Osteoblast (primary cell): ENCODE data around the gene SUGP2. TPM values are rescaled to one million over a fixed set of nuclear protein-coding genes. Genes with fewer than 3 reads are reported as not detected.

Experiments used
- DNase-seq: peaks from one replicate; pipeline ENCODE4 v3.0.0; 2011; ENCODE audit warnings: low spot score, mixed read lengths; ENCODE audit not compliant: insufficient read length; ENCODE audit errors: missing footprints
- H2AFZ ChIP-seq: 2 replicates; pipeline ENCODE4 v1.6.0; 2011; ENCODE audit warnings: mild to moderate bottlenecking, low read length
- H3K27ac ChIP-seq: 2 replicates; pipeline ENCODE4 v1.5.1; 2011; ENCODE audit warnings: mild to moderate bottlenecking, low read depth, low read length, moderate library complexity
- H3K27me3 ChIP-seq: 2 replicates; pipeline ENCODE4 v1.6.0; 2012; ENCODE audit warnings: mild to moderate bottlenecking, control low read depth, inconsistent platforms, low read length, moderate library complexity; ENCODE audit not compliant: insufficient read depth
- H3K36me3 ChIP-seq: 2 replicates; pipeline ENCODE4 v1.5.1; 2011; ENCODE audit warnings: mild to moderate bottlenecking, low read length, control low read depth, moderate library complexity; ENCODE audit not compliant: insufficient read depth
- H3K4me1 ChIP-seq: 2 replicates; pipeline ENCODE4 v1.5.1; 2011; ENCODE audit warnings: mild to moderate bottlenecking, low read length, control low read depth, moderate library complexity; ENCODE audit not compliant: insufficient read depth
- H3K4me2 ChIP-seq: 2 replicates; pipeline ENCODE4 v1.6.0; 2011; ENCODE audit warnings: mild to moderate bottlenecking, low read length; ENCODE audit not compliant: insufficient read depth
- H3K4me3 ChIP-seq: fragments of 200-600 bp; sonication (generic); 3 replicates; pipeline ENCODE4 v1.5.1; 2012; ENCODE audit warnings: mild to moderate bottlenecking, low read length, inconsistent platforms; ENCODE audit not compliant: insufficient read depth
- H3K79me2 ChIP-seq: 2 replicates; pipeline ENCODE4 v1.6.0; 2012; ENCODE audit warnings: mild to moderate bottlenecking, low read length, control low read depth, inconsistent platforms; ENCODE audit not compliant: insufficient read depth
- H3K9me3 ChIP-seq: 2 replicates; pipeline ENCODE4 v1.5.1; 2011; ENCODE audit warnings: low read depth, low read length, control low read depth
- H4K20me1 ChIP-seq: 2 replicates; pipeline ENCODE4 v1.6.0; 2012; ENCODE audit warnings: mild to moderate bottlenecking, low read length, control low read depth; ENCODE audit not compliant: insufficient read depth
- total RNA-seq: library from RNA; depleted of rRNA; stranded (reverse); fragments of >200 nt; gene quantifications from 2 replicates; pipeline ENCODE4 v1.2.3, GENCODE V29; 2012
- TF ChIP-seq, protein P1 (sequence below): IDR thresholded peaks from 2 replicates; pipeline ENCODE4 v1.5.1; 2011; ENCODE audit warnings: mild to moderate bottlenecking, low read depth, low read length, moderate library complexity; ENCODE audit errors: extremely low read depth

SUGP2 gene
- total RNA-seq, 1 donor = 33.7 TPM

GRCh38 chr19:18989316-18989715 lies 44.0 kb downstream of the SUGP2 start:
- no peaks in the 10 kb centered on the region for H3K4me1 ChIP-seq
- no peaks in the 10 kb centered on the region for H4K20me1 ChIP-seq
- no peak overlapping the region for H3K4me2 ChIP-seq
- peak; percentile 61 for DNase-seq
- H3K36me3 ChIP-seq = peaks cover 27% of the 10 kb centered on the region
- H2AFZ ChIP-seq = no peak overlapping the region
- TF ChIP-seq, protein P1, sequence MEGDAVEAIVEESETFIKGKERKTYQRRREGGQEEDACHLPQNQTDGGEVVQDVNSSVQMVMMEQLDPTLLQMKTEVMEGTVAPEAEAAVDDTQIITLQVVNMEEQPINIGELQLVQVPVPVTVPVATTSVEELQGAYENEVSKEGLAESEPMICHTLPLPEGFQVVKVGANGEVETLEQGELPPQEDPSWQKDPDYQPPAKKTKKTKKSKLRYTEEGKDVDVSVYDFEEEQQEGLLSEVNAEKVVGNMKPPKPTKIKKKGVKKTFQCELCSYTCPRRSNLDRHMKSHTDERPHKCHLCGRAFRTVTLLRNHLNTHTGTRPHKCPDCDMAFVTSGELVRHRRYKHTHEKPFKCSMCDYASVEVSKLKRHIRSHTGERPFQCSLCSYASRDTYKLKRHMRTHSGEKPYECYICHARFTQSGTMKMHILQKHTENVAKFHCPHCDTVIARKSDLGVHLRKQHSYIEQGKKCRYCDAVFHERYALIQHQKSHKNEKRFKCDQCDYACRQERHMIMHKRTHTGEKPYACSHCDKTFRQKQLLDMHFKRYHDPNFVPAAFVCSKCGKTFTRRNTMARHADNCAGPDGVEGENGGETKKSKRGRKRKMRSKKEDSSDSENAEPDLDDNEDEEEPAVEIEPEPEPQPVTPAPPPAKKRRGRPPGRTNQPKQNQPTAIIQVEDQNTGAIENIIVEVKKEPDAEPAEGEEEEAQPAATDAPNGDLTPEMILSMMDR = no peak
- no peak overlapping the region for H3K4me3 ChIP-seq
- no peaks in the 10 kb centered on the region for H3K9me3 ChIP-seq
- H3K27ac ChIP-seq = no peak overlapping the region
- peaks cover 1% of the 10 kb centered on the region for H3K27me3 ChIP-seq
- no peaks in the 10 kb centered on the region for H3K79me2 ChIP-seq

DNA sequence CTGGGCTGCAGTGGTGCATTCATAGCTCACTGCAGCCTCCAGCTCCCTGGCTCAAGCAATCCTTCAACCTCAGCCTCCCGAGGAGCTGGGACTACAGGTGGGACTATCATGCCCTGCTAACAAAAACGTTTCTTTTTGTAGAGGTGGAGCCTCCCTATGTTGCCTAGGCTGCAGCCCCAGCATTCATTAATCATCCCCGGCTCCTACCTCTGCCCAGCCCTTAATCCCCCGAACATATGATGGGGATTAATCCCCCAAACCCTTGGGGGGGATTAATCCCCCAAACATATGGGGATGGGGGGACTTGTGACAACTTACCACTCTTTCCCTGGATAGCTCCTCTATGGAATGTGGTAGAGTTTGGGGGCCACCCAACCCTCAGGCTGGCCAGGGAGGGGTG lies 45.9 kb downstream of the SUGP2 start:
- H3K79me2 ChIP-seq = no peaks in the 10 kb centered on the region
- no peaks in the 10 kb centered on the region for H4K20me1 ChIP-seq
- TF ChIP-seq, protein P1 = no peak
- no peaks in the 10 kb centered on the region for H3K9me3 ChIP-seq
- no peak overlapping the region for H2AFZ ChIP-seq
- no peaks in the 10 kb centered on the region for H3K4me1 ChIP-seq
- peaks cover 9% of the 10 kb centered on the region for H3K36me3 ChIP-seq
- peaks cover 10% of the 10 kb centered on the region for H3K27me3 ChIP-seq
- H3K4me2 ChIP-seq = no peak overlapping the region
- no peak for DNase-seq
- H3K27ac ChIP-seq = no peak overlapping the region
- no peak overlapping the region for H3K4me3 ChIP-seq

DNA sequence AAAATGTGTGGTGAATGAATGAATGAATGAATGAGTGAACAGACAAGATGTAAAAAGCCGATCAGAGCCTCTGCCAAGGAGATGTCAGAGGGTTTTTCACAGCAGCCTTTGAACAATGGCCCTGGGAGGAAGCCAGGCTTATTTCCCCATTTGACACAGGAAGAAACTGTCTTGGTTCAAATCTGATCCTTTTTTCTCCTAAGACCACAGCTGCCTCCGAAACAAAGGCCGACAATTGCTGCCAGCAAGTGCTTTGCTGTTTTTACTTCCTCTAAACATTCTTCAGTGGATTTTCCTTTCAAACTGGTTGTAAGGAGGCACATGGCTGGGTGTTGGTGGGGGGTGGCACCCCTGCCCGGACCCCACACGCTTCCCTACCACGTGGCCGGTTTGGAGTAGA lies 48.1 kb downstream of the SUGP2 start:
- TF ChIP-seq, protein P1 = no peak
- H3K36me3 ChIP-seq = no peaks in the 10 kb centered on the region
- H2AFZ ChIP-seq = no peak overlapping the region
- H3K27ac ChIP-seq = no peak overlapping the region
- peaks cover 11% of the 10 kb centered on the region for H3K27me3 ChIP-seq
- no peak overlapping the region for H3K4me2 ChIP-seq
- no peaks in the 10 kb centered on the region for H3K9me3 ChIP-seq
- no peaks in the 10 kb centered on the region for H3K79me2 ChIP-seq
- DNase-seq = peak; percentile 17
- H3K4me1 ChIP-seq = no peaks in the 10 kb centered on the region
- H3K4me3 ChIP-seq = no peak overlapping the region
- H4K20me1 ChIP-seq = no peaks in the 10 kb centered on the region

DNA sequence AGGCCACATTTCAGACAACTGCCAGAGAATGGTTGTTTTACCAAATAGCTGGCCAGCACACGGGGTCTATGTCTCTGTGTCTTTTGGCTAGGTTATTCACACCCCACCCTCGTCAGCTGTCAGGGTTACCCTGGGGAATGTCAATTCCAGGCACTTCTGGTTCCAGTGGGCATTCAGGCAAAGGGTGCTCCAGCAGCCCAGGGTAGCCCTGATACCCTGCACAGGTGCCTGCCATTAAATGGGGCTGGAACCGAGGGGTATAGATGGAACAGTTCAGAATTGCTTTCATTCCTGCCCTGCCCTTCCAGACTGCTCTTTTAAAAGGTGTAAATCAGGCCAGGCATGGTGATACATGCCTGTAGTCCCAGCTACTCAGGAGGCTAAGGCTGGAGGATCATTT lies 49.1 kb downstream of the SUGP2 start:
- Histone ChIP-seq H2AFZ (no peak overlapping the region), H3K4me3 (no peak overlapping the region), H3K9me3 (no peaks in the 10 kb centered on the region), H4K20me1 (no peaks in the 10 kb centered on the region), H3K4me1 (no peaks in the 10 kb centered on the region), H3K27me3 (peaks cover 11% of the 10 kb centered on the region), H3K4me2 (no peak overlapping the region), H3K27ac (no peak overlapping the region), H3K36me3 (no peaks in the 10 kb centered on the region), H3K79me2 (no peaks in the 10 kb centered on the region)
- DNase-seq = no peak
- TF ChIP-seq, protein P1 = no peak
